GM12892 (cell line): Measurements from ENCODE around the gene GRID2IP.

Experiments used
- POLR2A ChIP-seq: IDR thresholded peaks from 2 replicates; pipeline ENCODE4 v1.6.1; 2011; ENCODE audit warnings: low read depth, low read length, control low read depth
- POLR2AphosphoS5 ChIP-seq: IDR thresholded peaks from 2 replicates; pipeline ENCODE4 v1.6.1; 2011; ENCODE audit warnings: low read depth, low read length, control low read depth

- TF ChIP-seq POLR2AphosphoS5 (no peak), POLR2A (no peak)
These were observed 22.7 kb downstream of the GRID2IP start for GRCh38 chr7:6528401-6529130.
